22Rv1 (cell line): ENCODE results near the gene SERGEF.

Source experiments
- ZFX ChIP-seq: fragments of 450-650 bp; IDR thresholded peaks from 2 replicates; pipeline ENCODE4 v1.6.1; 2017; ENCODE audit warnings: antibody characterized with exemption, borderline replicate concordance
- TF ChIP-seq, protein P1 (sequence below): fragments of 450-650 bp; IDR thresholded peaks from 2 replicates; pipeline ENCODE4 v1.5.1; 2017; ENCODE audit warnings: mild to moderate bottlenecking

GRCh38 chr11:17743808-17744119 is 269.1 kb downstream of the SERGEF start:
- TF ChIP-seq, protein P1, sequence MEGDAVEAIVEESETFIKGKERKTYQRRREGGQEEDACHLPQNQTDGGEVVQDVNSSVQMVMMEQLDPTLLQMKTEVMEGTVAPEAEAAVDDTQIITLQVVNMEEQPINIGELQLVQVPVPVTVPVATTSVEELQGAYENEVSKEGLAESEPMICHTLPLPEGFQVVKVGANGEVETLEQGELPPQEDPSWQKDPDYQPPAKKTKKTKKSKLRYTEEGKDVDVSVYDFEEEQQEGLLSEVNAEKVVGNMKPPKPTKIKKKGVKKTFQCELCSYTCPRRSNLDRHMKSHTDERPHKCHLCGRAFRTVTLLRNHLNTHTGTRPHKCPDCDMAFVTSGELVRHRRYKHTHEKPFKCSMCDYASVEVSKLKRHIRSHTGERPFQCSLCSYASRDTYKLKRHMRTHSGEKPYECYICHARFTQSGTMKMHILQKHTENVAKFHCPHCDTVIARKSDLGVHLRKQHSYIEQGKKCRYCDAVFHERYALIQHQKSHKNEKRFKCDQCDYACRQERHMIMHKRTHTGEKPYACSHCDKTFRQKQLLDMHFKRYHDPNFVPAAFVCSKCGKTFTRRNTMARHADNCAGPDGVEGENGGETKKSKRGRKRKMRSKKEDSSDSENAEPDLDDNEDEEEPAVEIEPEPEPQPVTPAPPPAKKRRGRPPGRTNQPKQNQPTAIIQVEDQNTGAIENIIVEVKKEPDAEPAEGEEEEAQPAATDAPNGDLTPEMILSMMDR: no peak
- no peak for TF ChIP-seq ZFX
